GM12878 (cell line): Measurements from ENCODE around the gene C21orf91. TPM values are rescaled to one million over a fixed set of nuclear protein-coding genes. Genes with fewer than 3 reads are reported as not detected.

Experiments used
- BHLHE40 ChIP-seq, 2 experiments: fragments of 450-650 bp in 1 of 2; IDR thresholded peaks; 2 replicates each; pipeline ENCODE4 v1.6.1; 2011 to 2017; ENCODE audit warnings: low read depth in 2 of 2, borderline replicate concordance in 1 of 2, improper control_type of control experiment in 1 of 2, low read length in 1 of 2, mild to moderate bottlenecking in 1 of 2
- CBX5 ChIP-seq: sonication (generic); IDR thresholded peaks from 2 replicates; pipeline ENCODE4 v1.6.1; 2016; ENCODE audit warnings: low read depth, moderate library complexity, mild to moderate bottlenecking, inconsistent platforms
- E4F1 ChIP-seq: fragments of 450-650 bp; IDR thresholded peaks from 2 replicates; pipeline ENCODE4 v1.6.1; 2018; ENCODE audit warnings: borderline replicate concordance, mild to moderate bottlenecking; ENCODE audit not compliant: partially characterized antibody
- EGR1 ChIP-seq, 2 experiments: IDR thresholded peaks; 1 replicate in 1 of 2; 2 replicates in 1 of 2; pipeline ENCODE4 v1.6.1; 2011 to 2012; ENCODE audit warnings: low read depth in 2 of 2, low read length in 2 of 2, borderline replicate concordance in 1 of 2, mild to moderate bottlenecking in 1 of 2, moderate library complexity in 1 of 2
- HDAC6 ChIP-seq: fragments of 200-600 bp; sonication (generic); IDR thresholded peaks from one replicate; pipeline ENCODE4 v1.8.0; 2017; ENCODE audit warnings: antibody characterized with exemption; ENCODE audit not compliant: unreplicated experiment
- IRF4 ChIP-seq: IDR thresholded peaks from 2 replicates; pipeline ENCODE4 v1.6.1; 2011; ENCODE audit warnings: low read depth, low read length
- MTA3 ChIP-seq: IDR thresholded peaks from 2 replicates; pipeline ENCODE4 v1.6.1; 2012; ENCODE audit warnings: low read length, inconsistent platforms, borderline replicate concordance
- MXI1 ChIP-seq: fragments of 150-350 bp; IDR thresholded peaks from 2 replicates; pipeline ENCODE4 v1.6.1; 2011; ENCODE audit warnings: low read depth, mild to moderate bottlenecking, inconsistent platforms, low read length, improper control_type of control experiment
- NBN ChIP-seq: fragments of 450-650 bp; IDR thresholded peaks from 2 replicates; pipeline ENCODE4 v1.6.1; 2016
- POLR2AphosphoS5 ChIP-seq: IDR thresholded peaks from 2 replicates; pipeline ENCODE4 v1.6.1; 2011; ENCODE audit warnings: mild to moderate bottlenecking, low read length, inconsistent platforms
- RAD51 ChIP-seq: fragments of 450-650 bp; IDR thresholded peaks from 2 replicates; pipeline ENCODE4 v1.6.1; 2016; ENCODE audit warnings: moderate library complexity, mild to moderate bottlenecking, inconsistent platforms
- RELB ChIP-seq: fragments of 450-650 bp; IDR thresholded peaks from 2 replicates; pipeline ENCODE4 v1.6.1; 2017; ENCODE audit warnings: low read depth, mild to moderate bottlenecking, moderate library complexity
- SMAD1 ChIP-seq: fragments of 450-650 bp; IDR thresholded peaks from 2 replicates; pipeline ENCODE4 v1.6.1; 2018; ENCODE audit warnings: mild to moderate bottlenecking, low read depth; ENCODE audit not compliant: partially characterized antibody
- SMARCA5 ChIP-seq: fragments of 450-650 bp; IDR thresholded peaks from 2 replicates; pipeline ENCODE4 v1.6.1; 2017; ENCODE audit warnings: mild to moderate bottlenecking
- SMC3 ChIP-seq: IDR thresholded peaks from 2 replicates; pipeline ENCODE4 v1.6.1; 2011; ENCODE audit warnings: low read length, improper control_type of control experiment, borderline replicate concordance
- SREBF2 ChIP-seq: IDR thresholded peaks from 2 replicates; pipeline ENCODE4 v1.6.1; 2012; ENCODE audit warnings: mild to moderate bottlenecking, low read length
- TAF1 ChIP-seq: IDR thresholded peaks from 2 replicates; pipeline ENCODE4 v1.6.1; 2011; ENCODE audit warnings: mild to moderate bottlenecking, low read depth, low read length, borderline replicate concordance
- TARDBP ChIP-seq: IDR thresholded peaks from 2 replicates; pipeline ENCODE4 v1.6.1; 2016; ENCODE audit warnings: borderline replicate concordance
- USF1 ChIP-seq: IDR thresholded peaks from 2 replicates; pipeline ENCODE4 v1.6.1; 2011; ENCODE audit warnings: borderline replicate concordance, low read depth, mild to moderate bottlenecking, moderate library complexity, mixed read lengths, low read length; ENCODE audit not compliant: insufficient read depth; ENCODE audit errors: extremely low read length
- ZNF207 ChIP-seq: fragments of 450-650 bp; IDR thresholded peaks from 2 replicates; pipeline ENCODE4 v1.6.1; 2014; ENCODE audit warnings: antibody characterized with exemption, mild to moderate bottlenecking, borderline replicate concordance
- ZNF24 ChIP-seq: fragments of 450-650 bp; IDR thresholded peaks from 2 replicates; pipeline ENCODE4 v1.6.1; 2017; ENCODE audit warnings: antibody characterized with exemption, mild to moderate bottlenecking
- ZNF622 ChIP-seq: fragments of 450-650 bp; IDR thresholded peaks from 2 replicates; pipeline ENCODE4 v1.6.1; 2017; ENCODE audit warnings: mild to moderate bottlenecking, inconsistent platforms
- ZSCAN29 ChIP-seq: fragments of 450-650 bp; IDR thresholded peaks from 2 replicates; pipeline ENCODE4 v1.6.1; 2017; ENCODE audit warnings: mild to moderate bottlenecking, moderate library complexity
- ZZZ3 ChIP-seq: IDR thresholded peaks from 2 replicates; pipeline ENCODE4 v1.6.1; 2011; ENCODE audit warnings: low read depth; ENCODE audit not compliant: control insufficient read depth, insufficient read length
- polyA plus RNA-seq, 11 experiments: library from polyadenylated mRNA; depleted of rRNA in 4 of 11; unstranded in 6 of 11; stranded (reverse) in 5 of 11; fragments of >200 nt; fragmentation: Nextera tagmentation in 4 of 11; fragmentation: Illumina TruSeq in 1 of 11; extraction: Ambion mirVana in 4 of 11; extraction: Trizol in 1 of 11; gene quantifications; 1 replicate in 1 of 11; 2 replicates in 10 of 11; pipeline versions ENCODE4 v1.2.1 to v1.2.3, GENCODE V29; 2011 to 2016; ENCODE audit warnings: inconsistent platforms in 2 of 11, missing spikeins in 2 of 11, low read depth in 1 of 11
- total RNA-seq, 4 experiments: library from RNA; depleted of rRNA in 3 of 4; stranded (reverse); fragments of >200 nt in 3 of 4; fragmentation: Illumina TruSeq in 1 of 4; extraction: Trizol in 1 of 4; gene quantifications; 2 replicates each; pipeline versions ENCODE4 v1.2.1 to v1.2.3, GENCODE V29; 2013 to 2021

C21orf91 gene
- total and polyA plus RNA-seq, 10 of the 15 experiments (the other 5 are each of a cell fraction or from before 2014, with no cell fraction given) = 9.3 to 40.3 (median 29.8) TPM

GRCh38 chr21:17780539-17780938 lies 38.6 kb downstream of the C21orf91 start (continued):
- no peak for TF ChIP-seq TAF1
- no peak for TF ChIP-seq SMARCA5
- peak; percentile 52 for TF ChIP-seq ZNF24
- 0 out of 2 replicates have a peak, but pooled peaks have one; percentile 16 for TF ChIP-seq TARDBP
- no peak for TF ChIP-seq HDAC6
- peak; percentile 92 for TF ChIP-seq MTA3
- no peak for TF ChIP-seq ZNF622
- TF ChIP-seq SMAD1 = no peak
- TF ChIP-seq MXI1 = no peak
- TF ChIP-seq RELB = peak; percentile 98
- TF ChIP-seq NBN = peak; percentile 58; the same call in 1 of the 2 replicates
- TF ChIP-seq EGR1 (IDR thresholded peaks at IDR 0.05; ENCODE audit: borderline replicate concordance in 1 of 2, low read depth in 2 of 2, low read length in 2 of 2) = 0 out of 3 replicates have a peak, but pooled peaks of 1 of the 2 experiments have one; percentile 37
- peak; percentile 79; the same call in 1 of the 2 replicates for TF ChIP-seq CBX5
- no peak for TF ChIP-seq POLR2AphosphoS5
- TF ChIP-seq USF1 = no peak
- TF ChIP-seq RAD51 = peak; percentile 58; the same call in 1 of the 2 replicates
- no peak for TF ChIP-seq ZNF207
- TF ChIP-seq SMC3 = no peak; the same call in 1 of the 2 replicates
- TF ChIP-seq ZZZ3 = no peak
- no peak for TF ChIP-seq SREBF2
- no peak for TF ChIP-seq E4F1
- TF ChIP-seq ZSCAN29 = no peak
- TF ChIP-seq BHLHE40 (IDR thresholded peaks at IDR 0.05; ENCODE audit: borderline replicate concordance in 1 of 2, low read depth in 2 of 2, low read length in 1 of 2) = peak; percentile 58 to 73; a peak in 2 of 4 replicates
- TF ChIP-seq IRF4 = peak; percentile 77; the same call in 1 of the 2 replicates
